Measurements from ENCODE around the gene IGSF6.

- peak; percentile 56 to 77 (median 67) for TF ChIP-seq CTCF (IDR thresholded peaks at IDR 0.05)
- TF ChIP-seq POLR2A (IDR thresholded peaks at IDR 0.05) = no peak
These were observed 4.7 kb upstream of the IGSF6 start for GRCh38 chr16:21656795-21657768.

Data from vagina (tissue), 2 donors.